Body of pancreas (tissue), 4 donors: ENCODE measurements around the gene CENPM. TPM values are rescaled to one million over a fixed set of nuclear protein-coding genes. Genes with fewer than 3 reads are reported as not detected.
A peak's percentile ranks its signal among the peaks of the same experiment; 100 is the strongest.

Experiments used
- ATAC-seq: fragments of 150-250 bp; one replicate; pipeline ENCODE4 v1.9.1; 2016
- DNase-seq, 4 donors: peaks; one replicate each; pipeline ENCODE4 v3.0.0-alpha.2; 2019
- H3K27ac ChIP-seq, 4 donors: fragments of 200-600 bp; sonication (generic); 1 replicate in 3 of 4; 2 replicates in 1 of 4; pipeline versions ENCODE4 v1.5.1 to v1.6.1; 2016 to 2019; ENCODE audit warnings: mild to moderate bottlenecking in 1 of 4, mixed read lengths in 1 of 4, moderate library complexity in 1 of 4
- H3K27me3 ChIP-seq, 2 donors: fragments of 200-600 bp; sonication (generic); one replicate each; pipeline ENCODE4 v1.6.0; 2016; ENCODE audit warnings: mild to moderate bottlenecking in 1 of 2
- H3K36me3 ChIP-seq, 2 donors: fragments of 200-600 bp; sonication (generic); replicated peaks in 1 of 2; 2 replicates each; pipeline ENCODE4 v1.5.1; 2016; ENCODE audit warnings: low read depth in 2 of 2; ENCODE audit not compliant: insufficient read depth in 1 of 2
- H3K4me1 ChIP-seq: fragments of 200-600 bp; sonication (generic); one replicate; pipeline ENCODE4 v1.6.0; 2016
- H3K4me3 ChIP-seq, 2 donors: fragments of 200-600 bp; sonication (generic); 1 replicate in 1 of 2; 2 replicates in 1 of 2; pipeline ENCODE4 v1.5.1; 2016 to 2019
- H3K9me3 ChIP-seq, 3 donors: fragments of 200-600 bp; sonication (generic); 1 replicate in 2 of 3; 2 replicates in 1 of 3; pipeline ENCODE4 v1.5.1; 2016
- POLR2A ChIP-seq, 3 donors: fragments of 450-650 bp; IDR thresholded peaks; one replicate each; pipeline ENCODE4 v1.6.1; 2016; ENCODE audit warnings: antibody characterized with exemption in 3 of 3, mild to moderate bottlenecking in 2 of 3
- WGBS, 2 donors: methylation state at CpG; one replicate each; pipeline ENCODE4 v1.1.5; 2017; 5-methylcytosine and 5-hydroxymethylcytosine counted together
- intact Hi-C: fragments of 100-400 bp; cut with DNase I; formaldehyde crosslinking; loops from one replicate; pipeline ENCODE4 v1.15.1; 2023
- total RNA-seq, 2 donors: library from RNA; depleted of rRNA; stranded (reverse); fragments of >200 nt; gene quantifications; one replicate each; pipeline ENCODE4 v1.1.0, GENCODE V29; 2016
- TF ChIP-seq, protein P1 (sequence below), 7 experiments: fragments of 450-650 bp in 4 of 7; fragments of 200-600 bp in 3 of 7; sonication (generic) in 3 of 7; IDR thresholded peaks; one replicate each; pipeline ENCODE4 v1.5.1; 2016 to 2019; ENCODE audit warnings: antibody characterized with exemption in 7 of 7

Gene CENPM
- total RNA-seq, 2 donors from 2014 or later, result not detected

DNA sequence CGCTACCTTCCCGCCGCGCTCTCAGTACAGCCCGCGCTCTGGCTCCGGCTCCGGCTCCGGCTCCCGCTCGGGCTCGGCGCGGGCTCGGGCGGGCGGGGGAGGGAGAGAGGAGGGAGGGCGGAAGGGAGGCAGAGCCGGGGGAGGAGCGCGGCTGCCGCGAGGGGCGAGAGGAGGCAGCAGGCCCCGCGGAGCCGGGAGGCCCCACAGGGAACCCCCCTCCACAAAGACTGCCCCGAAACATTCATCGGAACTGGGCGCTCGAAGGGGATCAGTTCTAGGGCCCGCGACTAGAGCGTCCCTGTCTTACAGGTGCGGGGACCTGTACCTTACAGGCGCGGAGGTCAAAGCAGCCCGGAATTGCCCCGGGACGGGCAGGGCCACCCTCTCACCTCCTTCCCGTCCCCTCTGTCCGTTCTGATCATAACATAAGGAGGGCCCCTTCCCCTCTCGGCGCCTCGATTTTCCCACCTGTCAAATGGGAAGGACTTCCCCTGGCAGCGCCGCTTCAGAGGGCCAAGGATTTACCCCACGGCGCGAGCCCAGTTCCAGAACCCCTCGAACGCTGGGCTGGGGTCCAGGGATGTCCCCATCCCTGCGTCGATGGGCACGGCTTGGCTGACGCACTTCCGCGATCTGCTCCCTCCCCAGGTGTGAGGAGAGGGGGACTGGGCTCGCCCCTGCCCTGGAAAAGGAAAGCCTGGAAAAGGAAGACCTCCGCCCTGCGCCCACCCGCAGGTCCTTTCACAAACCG, 31.7 kb downstream of the CENPM start, which contains the start of gene SHISA8:
Gene SHISA8, minus strand, starts transcription at position 40 of the 751 bp plus-strand sequence. CDS start 407 bp downstream, outside the sequence.
- intact Hi-C loops, result no loop called here
- DNase-seq (peak; percentile 37 to 65 (median 51)), ATAC-seq (peak; percentile 57)
- Histone ChIP-seq H3K4me1 (peaks cover 41% of the 10 kb centered on the region), H3K9me3 (no peaks in the 10 kb centered on the region), H3K4me3 (no peak within 1 kb of the TSS), H3K27me3 (peaks cover 0 to 43% of the 10 kb centered on the region in 2 donors), H3K36me3 (no peaks in the 10 kb centered on the region), H3K27ac (no peak within 1 kb of the TSS)
- TF ChIP-seq, protein P1, sequence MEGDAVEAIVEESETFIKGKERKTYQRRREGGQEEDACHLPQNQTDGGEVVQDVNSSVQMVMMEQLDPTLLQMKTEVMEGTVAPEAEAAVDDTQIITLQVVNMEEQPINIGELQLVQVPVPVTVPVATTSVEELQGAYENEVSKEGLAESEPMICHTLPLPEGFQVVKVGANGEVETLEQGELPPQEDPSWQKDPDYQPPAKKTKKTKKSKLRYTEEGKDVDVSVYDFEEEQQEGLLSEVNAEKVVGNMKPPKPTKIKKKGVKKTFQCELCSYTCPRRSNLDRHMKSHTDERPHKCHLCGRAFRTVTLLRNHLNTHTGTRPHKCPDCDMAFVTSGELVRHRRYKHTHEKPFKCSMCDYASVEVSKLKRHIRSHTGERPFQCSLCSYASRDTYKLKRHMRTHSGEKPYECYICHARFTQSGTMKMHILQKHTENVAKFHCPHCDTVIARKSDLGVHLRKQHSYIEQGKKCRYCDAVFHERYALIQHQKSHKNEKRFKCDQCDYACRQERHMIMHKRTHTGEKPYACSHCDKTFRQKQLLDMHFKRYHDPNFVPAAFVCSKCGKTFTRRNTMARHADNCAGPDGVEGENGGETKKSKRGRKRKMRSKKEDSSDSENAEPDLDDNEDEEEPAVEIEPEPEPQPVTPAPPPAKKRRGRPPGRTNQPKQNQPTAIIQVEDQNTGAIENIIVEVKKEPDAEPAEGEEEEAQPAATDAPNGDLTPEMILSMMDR (IDR thresholded peaks at IDR 0.05), result no peak
- no peak for TF ChIP-seq POLR2A (IDR thresholded peaks at IDR 0.05)
- WGBS, 2 donors, result 2 to 8% methylated on average over 18 to 63 of the region's 63 CpGs

DNA sequence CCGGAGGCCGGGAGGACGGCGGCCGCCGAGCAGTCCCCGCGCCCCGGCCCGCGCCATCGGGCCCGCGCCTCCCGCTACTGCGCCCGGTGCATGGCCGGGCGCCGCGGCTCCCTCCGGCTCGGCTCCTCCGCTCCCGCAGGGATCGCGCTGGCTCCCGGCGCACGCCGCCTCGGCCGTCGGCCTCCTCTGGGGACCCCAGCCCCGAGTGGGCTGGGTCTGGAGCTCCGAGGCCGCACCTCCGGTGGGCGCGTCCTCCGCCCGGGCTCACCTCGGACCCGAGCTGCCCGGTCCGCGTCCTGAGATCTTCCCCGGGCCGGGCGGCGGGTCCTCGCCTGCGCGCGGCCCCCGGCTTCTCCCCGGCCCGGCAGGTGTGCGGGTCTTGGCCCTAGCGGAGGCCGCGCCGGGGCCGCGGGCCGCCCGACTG, 32.3 kb downstream of the CENPM start:
- 1 to 2% methylated on average over 20 to 67 of the region's 67 CpGs for WGBS, 2 donors
- Histone ChIP-seq H3K4me1 (peaks cover 41% of the 10 kb centered on the region), H3K27ac (no peak overlapping the region), H3K36me3 (no peaks in the 10 kb centered on the region), H3K4me3 (no peak overlapping the region), H3K27me3 (peaks cover 0 to 43% of the 10 kb centered on the region in 2 donors), H3K9me3 (no peaks in the 10 kb centered on the region)
- TF ChIP-seq POLR2A (IDR thresholded peaks at IDR 0.05), result no peak
- TF ChIP-seq, protein P1 (IDR thresholded peaks at IDR 0.05), result no peak
- DNase-seq (no peak), ATAC-seq (peak; percentile 7)
- intact Hi-C loops, result no loop called here

DNA sequence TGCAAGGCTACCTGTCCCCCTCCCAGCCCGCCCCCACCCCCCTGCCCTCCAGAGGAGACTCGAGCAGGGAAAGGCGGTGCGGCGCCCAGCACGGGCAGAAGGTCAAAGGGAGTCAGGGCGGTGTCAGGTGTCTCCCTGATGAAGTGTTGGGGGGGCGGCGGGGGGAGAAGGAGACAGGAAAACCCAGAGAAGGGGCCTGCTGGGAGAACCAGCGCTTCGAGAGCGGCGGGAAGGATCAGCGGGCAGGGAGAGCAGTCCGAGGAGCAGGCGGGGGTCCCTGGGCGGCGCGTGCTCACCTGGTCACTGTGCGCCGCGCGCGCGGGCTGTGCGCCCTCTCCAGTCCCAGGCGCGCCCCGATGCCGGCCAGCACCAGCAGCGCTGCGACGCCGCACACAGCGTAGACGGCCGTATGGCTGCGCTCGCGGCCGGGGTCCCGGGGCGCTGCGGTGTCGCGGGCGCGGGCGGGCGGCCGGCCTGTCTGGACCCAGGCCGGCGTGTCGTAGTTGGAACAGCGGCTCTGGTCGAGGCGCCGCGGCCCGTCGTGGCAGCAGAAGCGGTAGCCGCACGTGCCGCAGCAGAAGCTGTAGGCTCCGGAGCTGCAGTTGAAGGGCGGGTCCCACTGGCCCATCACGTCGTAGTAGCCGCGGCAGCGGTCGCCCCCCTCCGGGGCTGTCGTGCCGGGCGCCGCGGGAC, 33.0 kb downstream of the CENPM start:
- intact Hi-C loops, result no loop called here
- no peak for DNase-seq
- Histone ChIP-seq H3K27ac (no peak overlapping the region), H3K9me3 (no peaks in the 10 kb centered on the region), H3K27me3 (peaks cover 0 to 43% of the 10 kb centered on the region in 2 donors), H3K4me1 (peaks cover 36% of the 10 kb centered on the region), H3K36me3 (no peaks in the 10 kb centered on the region), H3K4me3 (no peak overlapping the region)
- 3% methylated on average over 58 of the region's 79 CpGs; no CpG with 5 or more reads in 1 of the 2 donors for WGBS, 2 donors
- TF ChIP-seq, protein P1 (IDR thresholded peaks at IDR 0.05), result no peak
- TF ChIP-seq POLR2A (IDR thresholded peaks at IDR 0.05), result no peak
- no peak for ATAC-seq

DNA sequence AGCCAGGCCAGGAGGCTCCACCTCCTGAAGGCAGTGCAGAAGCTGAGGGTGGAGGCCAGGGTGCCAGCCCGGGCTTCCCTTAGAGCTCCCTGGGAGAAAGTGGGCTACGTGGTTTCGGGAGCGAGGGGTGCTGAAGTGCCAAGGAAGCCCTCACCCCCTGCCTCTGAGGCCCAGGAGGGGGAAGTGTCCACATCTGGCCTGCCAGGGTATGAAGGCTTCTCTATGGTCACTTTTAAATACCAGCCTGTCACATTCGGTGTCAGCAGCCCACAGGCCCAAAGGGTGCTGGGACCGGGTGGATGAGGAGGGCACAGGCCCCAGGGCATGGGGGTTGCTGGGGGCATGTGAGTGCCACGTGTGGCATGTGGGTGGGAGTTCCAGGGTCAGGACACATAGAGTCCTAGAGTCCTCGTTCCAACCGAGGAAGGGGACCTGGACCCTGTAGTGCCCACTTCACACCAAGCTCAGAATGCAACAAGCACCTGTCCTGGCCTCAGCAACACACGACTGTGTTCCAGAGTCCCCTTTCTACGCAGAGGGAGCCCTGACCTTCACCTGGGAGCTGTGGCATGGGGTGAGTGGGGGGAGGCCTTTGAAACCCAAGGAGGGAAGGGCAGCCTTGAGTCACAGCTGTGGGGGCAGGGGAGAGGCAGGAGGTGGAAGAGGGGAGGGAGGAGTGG, 33.8 kb downstream of the CENPM start:
- H3K4me1 ChIP-seq, result peaks cover 40% of the 10 kb centered on the region
- H3K9me3 ChIP-seq, result no peaks in the 10 kb centered on the region
- no peak for TF ChIP-seq POLR2A (IDR thresholded peaks at IDR 0.05)
- TF ChIP-seq, protein P1 (IDR thresholded peaks at IDR 0.05), result no peak
- WGBS, 2 donors, result 64 to 79% methylated on average over 6 to 11 of the region's 11 CpGs
- ATAC-seq, result no peak
- H3K27me3 ChIP-seq, result peaks cover 0 to 43% of the 10 kb centered on the region in 2 donors
- no peak overlapping the region for H3K4me3 ChIP-seq
- H3K36me3 ChIP-seq, result no peaks in the 10 kb centered on the region
- DNase-seq, result no peak
- no peak overlapping the region for H3K27ac ChIP-seq
- intact Hi-C loops, result no loop called here
